Measurements from ENCODE around the gene TMEM186.

- TF ChIP-seq CTCF (IDR thresholded peaks at IDR 0.05; ENCODE audit: insufficient read depth, low read length, poor library complexity, severe bottlenecking), result no peak
- TF ChIP-seq EZH2phosphoT487 (conservative IDR thresholded peaks at IDR 0.05; ENCODE audit: low read length), result no peak
Observed at GRCh38 chr16:8785408-8785807, 12.0 kb downstream of the TMEM186 start.
